Heart left ventricle (tissue), 13 donors: ENCODE results near the gene SLC39A11.
"Not testable (repeated sequence)": the region's sequence is repeated elsewhere in the genome, so short reads cannot be mapped to it uniquely, and the experiment has no call there.

Experiments used
- CTCF ChIP-seq, 12 donors: fragments of 200-600 bp; sonication (generic) in 4 of 12; IDR thresholded peaks; one replicate each; pipeline versions ENCODE4 v1.5.0 to v1.8.0; 2018 to 2022; ENCODE audit warnings: antibody characterized with exemption in 12 of 12, mild to moderate bottlenecking in 5 of 12
- POLR2A ChIP-seq, 2 donors: fragments of 450-650 bp; IDR thresholded peaks; one replicate each; pipeline ENCODE4 v1.6.1; 2017; ENCODE audit warnings: antibody characterized with exemption in 2 of 2, mild to moderate bottlenecking in 2 of 2, moderate library complexity in 2 of 2
- donor health status: ischemic (EF 13 %, LVEDD 7.1; RV severe dilation, severe dysfunction).
- donor health status: DM: no; HTN: yes; CAD: no.
- donor health status: DM: no; HTN: no; CAD: no.
- donor health status: ischemic (EF 25% LVEDD 6.9; RV normal size, moderate dysfunction).
- donor health status: ischemic (EF 25% LVEDD 5.7; RV mildly dilated, moderate dysfunction).
- donor health status: ischemic (EF 35%, LVEDD 5.7; RV mildly dilated, moderate dysfunction).
- donor health status: nonischemic (EF 11% LVEDD 7.7; RV severe dilation, severe dysfunction).
- donor health status: DM: yes; HTN: yes; CAD: no.
- donor health status: PGD.
- donor health status: ischemic (EF 29% LVEDD 5.4; RV normal size, mild dysfunction).
- donor health status: nonischemic (EF 23%, LVEDD 6.1; RV moderate dilation, normal function).

GRCh38 chr17:72761893-72762575 lies 330.5 kb downstream of the SLC39A11 start:
- TF ChIP-seq CTCF, POLR2A (IDR thresholded peaks at IDR 0.05): not testable (repeated sequence)
